ENCODE measurements around the gene HLCS. TPM values are rescaled to one million over a fixed set of nuclear protein-coding genes. Genes with fewer than 3 reads are reported as not detected.
"Not testable (repeated sequence)": the region's sequence is repeated elsewhere in the genome, so short reads cannot be mapped to it uniquely, and the experiment has no call there.

Gene HLCS
- total RNA-seq, 6 experiments from 2014 or later = 20.3 to 24.5 (median 22.2) TPM

GRCh38 chr21:36964398-36964797 lies 2.1 kb downstream of the HLCS start:
- Mint-ChIP-seq H3K27me3 (ENCODE audit: insufficient read depth) (no peaks in the 10 kb centered on the region), H3K4me3 (no peak overlapping the region), H3K36me3 (ENCODE audit: low read depth) (peaks cover 21% of the 10 kb centered on the region), H3K4me1 (ENCODE audit: low read depth) (peaks cover 13% of the 10 kb centered on the region), H3K9me3 (no peaks in the 10 kb centered on the region), H3K27ac (no peak overlapping the region)
- TF ChIP-seq, protein P1, sequence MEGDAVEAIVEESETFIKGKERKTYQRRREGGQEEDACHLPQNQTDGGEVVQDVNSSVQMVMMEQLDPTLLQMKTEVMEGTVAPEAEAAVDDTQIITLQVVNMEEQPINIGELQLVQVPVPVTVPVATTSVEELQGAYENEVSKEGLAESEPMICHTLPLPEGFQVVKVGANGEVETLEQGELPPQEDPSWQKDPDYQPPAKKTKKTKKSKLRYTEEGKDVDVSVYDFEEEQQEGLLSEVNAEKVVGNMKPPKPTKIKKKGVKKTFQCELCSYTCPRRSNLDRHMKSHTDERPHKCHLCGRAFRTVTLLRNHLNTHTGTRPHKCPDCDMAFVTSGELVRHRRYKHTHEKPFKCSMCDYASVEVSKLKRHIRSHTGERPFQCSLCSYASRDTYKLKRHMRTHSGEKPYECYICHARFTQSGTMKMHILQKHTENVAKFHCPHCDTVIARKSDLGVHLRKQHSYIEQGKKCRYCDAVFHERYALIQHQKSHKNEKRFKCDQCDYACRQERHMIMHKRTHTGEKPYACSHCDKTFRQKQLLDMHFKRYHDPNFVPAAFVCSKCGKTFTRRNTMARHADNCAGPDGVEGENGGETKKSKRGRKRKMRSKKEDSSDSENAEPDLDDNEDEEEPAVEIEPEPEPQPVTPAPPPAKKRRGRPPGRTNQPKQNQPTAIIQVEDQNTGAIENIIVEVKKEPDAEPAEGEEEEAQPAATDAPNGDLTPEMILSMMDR (IDR thresholded peaks at IDR 0.05) = no peak
- DNase-seq = no peak

- no peak for DNase-seq
- Mint-ChIP-seq H3K27ac (no peak overlapping the region), H3K9me3 (no peaks in the 10 kb centered on the region), H3K4me1 (ENCODE audit: low read depth) (peaks cover 13% of the 10 kb centered on the region), H3K4me3 (no peak overlapping the region), H3K36me3 (ENCODE audit: low read depth) (peaks cover 22% of the 10 kb centered on the region), H3K27me3 (ENCODE audit: insufficient read depth) (no peaks in the 10 kb centered on the region)
- TF ChIP-seq, protein P1 (IDR thresholded peaks at IDR 0.05) = no peak
Observed at GRCh38 chr21:36962098-36962780, 4.2 kb downstream of the HLCS start.

- TF ChIP-seq, protein P1 (IDR thresholded peaks at IDR 0.05) = no peak
- no peak for DNase-seq
- Mint-ChIP-seq H3K4me3 (no peak overlapping the region), H3K36me3 (ENCODE audit: low read depth) (peaks cover 22% of the 10 kb centered on the region), H3K27me3 (ENCODE audit: insufficient read depth) (no peaks in the 10 kb centered on the region; the same call in 1 of the 2 replicates), H3K9me3 (no peaks in the 10 kb centered on the region), H3K27ac (no peak overlapping the region), H3K4me1 (ENCODE audit: low read depth) (peaks cover 13% of the 10 kb centered on the region)
Observed at GRCh38 chr21:36960676-36961284, 5.7 kb downstream of the HLCS start.

- Mint-ChIP-seq H3K4me3 (no peak overlapping the region), H3K4me1 (ENCODE audit: low read depth) (no peaks in the 10 kb centered on the region), H3K9me3 (no peaks in the 10 kb centered on the region), H3K27ac (no peak overlapping the region), H3K36me3 (ENCODE audit: low read depth) (peaks cover 18% of the 10 kb centered on the region), H3K27me3 (ENCODE audit: insufficient read depth) (no peaks in the 10 kb centered on the region; the same call in 1 of the 2 replicates)
- DNase-seq = no peak
- TF ChIP-seq, protein P1 (IDR thresholded peaks at IDR 0.05) = no peak
Observed at GRCh38 chr21:36959020-36959835, 7.2 kb downstream of the HLCS start.

- peaks cover 2% of the 10 kb centered on the region for H3K27me3 Mint-ChIP-seq (ENCODE audit: insufficient read depth)
- H3K27ac Mint-ChIP-seq = no peak overlapping the region
- DNase-seq = no peak
- no peaks in the 10 kb centered on the region for H3K9me3 Mint-ChIP-seq
- TF ChIP-seq, protein P1 (IDR thresholded peaks at IDR 0.05) = no peak
- peaks cover 11% of the 10 kb centered on the region for H3K36me3 Mint-ChIP-seq (ENCODE audit: low read depth)
- no peak overlapping the region for H3K4me3 Mint-ChIP-seq
- no peaks in the 10 kb centered on the region for H3K4me1 Mint-ChIP-seq (ENCODE audit: low read depth)
Observed at GRCh38 chr21:36955783-36956182, 10.7 kb downstream of the HLCS start.

DNA sequence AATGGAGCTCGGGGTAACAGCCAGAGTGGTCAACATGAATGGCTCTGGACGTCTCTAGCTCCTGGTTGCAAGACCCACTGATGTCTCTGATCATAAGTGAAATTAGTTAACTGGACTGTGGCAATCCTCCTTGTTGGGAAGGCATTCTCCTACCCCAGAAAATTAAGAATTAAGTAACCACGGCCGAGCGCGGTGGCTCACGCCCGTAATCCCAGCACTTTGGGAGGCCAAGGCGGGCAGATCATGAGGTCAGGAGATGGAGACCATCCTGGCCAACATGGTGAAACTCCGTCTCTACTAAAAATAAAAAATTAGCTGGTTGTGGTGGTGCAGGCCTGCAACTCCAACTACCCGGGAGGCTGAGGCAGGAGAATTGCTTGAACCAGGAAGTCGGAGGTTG lies 14.1 kb downstream of the HLCS start:
- not testable (repeated sequence) for DNase-seq

More for the DNA sequence above, 14.1 kb downstream of the HLCS start:
- H3K9me3 Mint-ChIP-seq; H3K4me1 Mint-ChIP-seq (ENCODE audit: low read depth); H3K27ac Mint-ChIP-seq; H3K4me3 Mint-ChIP-seq; H3K27me3 Mint-ChIP-seq (ENCODE audit: insufficient read depth): not testable (repeated sequence)
- H3K36me3 Mint-ChIP-seq (ENCODE audit: low read depth) = peaks cover 17% of the 10 kb centered on the region

Measured in HFFc6 (cell line).